Keratinocyte (primary cell): ENCODE measurements around the gene THOP1. TPM values are rescaled to one million over a fixed set of nuclear protein-coding genes. Genes with fewer than 3 reads are reported as not detected.

Source experiments
- DNase-seq: peaks from one replicate; pipeline ENCODE4 v3.0.0-alpha.2; 2011; ENCODE audit warnings: low read depth, missing footprints, low spot score
- FAIRE-seq: peaks from 2 replicates; lab custom pipeline; 2011; peaks lifted over from hg19 to GRCh38; lab: Jason Lieb, UNC
- H2AFZ ChIP-seq: 2 replicates; pipeline ENCODE4 v1.6.0; 2012; ENCODE audit warnings: low read length, control low read depth, inconsistent platforms; ENCODE audit not compliant: control insufficient read depth
- H3K27ac ChIP-seq: 2 replicates; pipeline ENCODE4 v1.5.1; 2011; ENCODE audit warnings: low read length; ENCODE audit not compliant: control insufficient read depth, insufficient read depth
- H3K27me3 ChIP-seq: 3 replicates; pipeline ENCODE4 v1.6.0; 2011; ENCODE audit warnings: low read length; ENCODE audit not compliant: control insufficient read depth, insufficient read depth; ENCODE audit errors: extremely low read depth
- H3K36me3 ChIP-seq, 2 experiments: 2 replicates in 1 of 2; 3 replicates in 1 of 2; pipeline ENCODE4 v1.5.1; 2011; ENCODE audit warnings: low read length in 2 of 2, mild to moderate bottlenecking in 1 of 2; ENCODE audit not compliant: control insufficient read depth in 2 of 2, insufficient read depth in 2 of 2; ENCODE audit errors: extremely low read depth in 1 of 2
- H3K4me1 ChIP-seq: 3 replicates; pipeline ENCODE4 v1.5.1; 2011; ENCODE audit warnings: low read length; ENCODE audit not compliant: control insufficient read depth, insufficient read depth; ENCODE audit errors: extremely low read depth
- H3K4me2 ChIP-seq: 3 replicates; pipeline ENCODE4 v1.6.0; 2011; ENCODE audit warnings: low read depth, low read length; ENCODE audit not compliant: control insufficient read depth, insufficient read depth; ENCODE audit errors: extremely low read depth
- H3K4me3 ChIP-seq, 3 experiments: fragments of 200-600 bp in 1 of 3; sonication (generic) in 1 of 3; 2 replicates in 2 of 3; 3 replicates in 1 of 3; pipeline ENCODE4 v1.5.1; 2011 to 2016; ENCODE audit warnings: low read length in 3 of 3, mild to moderate bottlenecking in 3 of 3, control low read depth in 2 of 3, inconsistent platforms in 1 of 3, low read depth in 1 of 3, mixed read lengths in 1 of 3, mixed run types in 1 of 3, moderate library complexity in 1 of 3; ENCODE audit not compliant: control insufficient read depth in 2 of 3, insufficient read depth in 2 of 3; ENCODE audit errors: extremely low read depth in 1 of 3
- H3K79me2 ChIP-seq: 2 replicates; pipeline ENCODE4 v1.6.0; 2012; ENCODE audit warnings: low read length; ENCODE audit not compliant: control insufficient read depth, insufficient read depth
- H3K9ac ChIP-seq: 3 replicates; pipeline ENCODE4 v1.6.0; 2011; ENCODE audit warnings: low read length; ENCODE audit not compliant: control insufficient read depth, insufficient read depth; ENCODE audit errors: extremely low read depth
- H3K9me1 ChIP-seq: 3 replicates; pipeline ENCODE4 v1.6.0; 2011; ENCODE audit warnings: low read length; ENCODE audit not compliant: control insufficient read depth, insufficient read depth; ENCODE audit errors: extremely low read depth
- H3K9me3 ChIP-seq: 2 replicates; pipeline ENCODE4 v1.5.1; 2012; ENCODE audit warnings: low read depth, low read length; ENCODE audit not compliant: control insufficient read depth
- H4K20me1 ChIP-seq: 3 replicates; pipeline ENCODE4 v1.6.0; 2011; ENCODE audit warnings: low read length; ENCODE audit not compliant: control insufficient read depth, insufficient read depth; ENCODE audit errors: extremely low read depth
- CTCF ChIP-seq, 3 experiments: IDR thresholded peaks in 1 of 3; conservative IDR thresholded peaks in 1 of 3; optimal IDR thresholded peaks in 1 of 3; 2 replicates in 2 of 3; 3 replicates in 1 of 3; pipeline versions ENCODE3 to v1.5.1; 2011; ENCODE audit warnings: low read length in 3 of 3, mild to moderate bottlenecking in 3 of 3, moderate library complexity in 2 of 3, control low read depth in 1 of 3, inconsistent platforms in 1 of 3; ENCODE audit not compliant: insufficient read depth in 2 of 3; ENCODE audit errors: extremely low read depth in 1 of 3
- EZH2 ChIP-seq: IDR thresholded peaks from one replicate; pipeline ENCODE4 v1.6.1; 2012; ENCODE audit warnings: inconsistent platforms, mild to moderate bottlenecking, low read length, moderate library complexity
- dilution Hi-C: fragments of 300-500 bp; cut with MboI; formaldehyde crosslinking; loops from one replicate; pipeline ENCODE4 v1.7.0; 2020; ENCODE audit warnings: low sequenced_read_pairs; ENCODE audit not compliant: extremely low pct_ligation_motif_present
- polyA plus RNA-seq, 5 experiments: library from polyadenylated mRNA; depleted of rRNA in 3 of 5; stranded (reverse) in 3 of 5; stranded (forward) in 1 of 5; unstranded in 1 of 5; fragments of >200 nt; gene quantifications; 1 replicate in 1 of 5; 2 replicates in 3 of 5; 3 replicates in 1 of 5; pipeline versions ENCODE4 v1.2.1 to v1.2.3, GENCODE V29; 2011 to 2012; ENCODE audit warnings: missing spikeins in 2 of 5, low read depth in 1 of 5, low replicate concordance in 1 of 5

THOP1 gene
- polyA plus RNA-seq, 1 donor (not counting 4 experiments of a cell fraction or from before 2014, with no cell fraction given): 69.9 TPM

GRCh38 chr19:2824129-2824528, 38.8 kb downstream of the THOP1 start:
- no peak overlapping the region for H2AFZ ChIP-seq
- TF ChIP-seq CTCF (optimal IDR thresholded peaks at IDR 0.05 in 1 of 3, IDR thresholded peaks at IDR 0.05 in 1 of 3, conservative IDR thresholded peaks at IDR 0.05 in 1 of 3; ENCODE audit: extremely low read depth in 1 of 3, insufficient read depth in 2 of 3, low read length in 3 of 3): no peak
- TF ChIP-seq EZH2: no peak
- H3K27ac ChIP-seq: no peak overlapping the region
- H3K36me3 ChIP-seq: no peaks in the 10 kb centered on the region
- no peak overlapping the region for H3K4me2 ChIP-seq
- H3K4me3 ChIP-seq: no peak overlapping the region
- no peak for DNase-seq
- H3K9me1 ChIP-seq: no peaks in the 10 kb centered on the region
- H4K20me1 ChIP-seq: no peaks in the 10 kb centered on the region
- peaks cover 8% of the 10 kb centered on the region for H3K9me3 ChIP-seq
- dilution Hi-C loops: no loop called here
- H3K9ac ChIP-seq: no peak overlapping the region
- H3K79me2 ChIP-seq: peaks cover 4% of the 10 kb centered on the region
- H3K4me1 ChIP-seq: peaks cover 7% of the 10 kb centered on the region
- FAIRE-seq: no peak
- H3K27me3 ChIP-seq: no peaks in the 10 kb centered on the region

- DNase-seq: no peak
- no peaks in the 10 kb centered on the region for H3K79me2 ChIP-seq
- H3K27me3 ChIP-seq: no peaks in the 10 kb centered on the region
- H4K20me1 ChIP-seq: no peaks in the 10 kb centered on the region
- dilution Hi-C loops: no loop called here
- H3K9me1 ChIP-seq: no peaks in the 10 kb centered on the region
- no peak overlapping the region for H3K4me3 ChIP-seq
- no peak overlapping the region for H3K9ac ChIP-seq
- no peaks in the 10 kb centered on the region for H3K4me1 ChIP-seq
- no peak overlapping the region for H2AFZ ChIP-seq
- no peak for FAIRE-seq
- H3K27ac ChIP-seq: no peak overlapping the region
- H3K9me3 ChIP-seq: peaks cover 8% of the 10 kb centered on the region
- no peak overlapping the region for H3K4me2 ChIP-seq
- no peaks in the 10 kb centered on the region for H3K36me3 ChIP-seq
- TF ChIP-seq EZH2 (no peak), CTCF (optimal IDR thresholded peaks at IDR 0.05 in 1 of 3, IDR thresholded peaks at IDR 0.05 in 1 of 3, conservative IDR thresholded peaks at IDR 0.05 in 1 of 3; ENCODE audit: extremely low read depth in 1 of 3, insufficient read depth in 2 of 3, low read length in 3 of 3) (no peak)
These were observed 41.7 kb downstream of the THOP1 start for GRCh38 chr19:2827022-2827421.
